ENCODE measurements around the gene GHR. TPM values are rescaled to one million over a fixed set of nuclear protein-coding genes. Genes with fewer than 3 reads are reported as not detected.

The GHR gene
- total RNA-seq, 1 experiment from 2014 or later = 0.05 TPM

- in situ Hi-C loops (cut with HindIII; ENCODE audit: low pct_unique_long_range_greater_than_20kb, low sequenced_read_pairs) (no loop called here), intact Hi-C loops (cut with micrococcal nuclease; ENCODE audit: unreplicated experiment) (no loop called here)
- no peaks in the 10 kb centered on the region for H3K36me3 ChIP-seq (ENCODE audit: control insufficient read depth, insufficient read depth, low read length)
- no peak overlapping the region for H3K4me3 ChIP-seq (ENCODE audit: low read depth in 2 of 2, low read length in 2 of 2)
- no peak for ATAC-seq
- ChIA-PET POLR2A (no interaction called here), CTCF (no interaction called here)
- no peak overlapping the region for H3K27ac ChIP-seq (ENCODE audit: low read length)
- no peak for DNase-seq (ENCODE audit: low read depth, low spot score)
- no peaks in the 10 kb centered on the region for H3K27me3 ChIP-seq (ENCODE audit: control insufficient read depth, insufficient read depth, low read length)
- H3K9me3 ChIP-seq (ENCODE audit: control insufficient read depth, insufficient read depth, low read depth, low read length) = no peaks in the 10 kb centered on the region
- TF ChIP-seq, protein P1, sequence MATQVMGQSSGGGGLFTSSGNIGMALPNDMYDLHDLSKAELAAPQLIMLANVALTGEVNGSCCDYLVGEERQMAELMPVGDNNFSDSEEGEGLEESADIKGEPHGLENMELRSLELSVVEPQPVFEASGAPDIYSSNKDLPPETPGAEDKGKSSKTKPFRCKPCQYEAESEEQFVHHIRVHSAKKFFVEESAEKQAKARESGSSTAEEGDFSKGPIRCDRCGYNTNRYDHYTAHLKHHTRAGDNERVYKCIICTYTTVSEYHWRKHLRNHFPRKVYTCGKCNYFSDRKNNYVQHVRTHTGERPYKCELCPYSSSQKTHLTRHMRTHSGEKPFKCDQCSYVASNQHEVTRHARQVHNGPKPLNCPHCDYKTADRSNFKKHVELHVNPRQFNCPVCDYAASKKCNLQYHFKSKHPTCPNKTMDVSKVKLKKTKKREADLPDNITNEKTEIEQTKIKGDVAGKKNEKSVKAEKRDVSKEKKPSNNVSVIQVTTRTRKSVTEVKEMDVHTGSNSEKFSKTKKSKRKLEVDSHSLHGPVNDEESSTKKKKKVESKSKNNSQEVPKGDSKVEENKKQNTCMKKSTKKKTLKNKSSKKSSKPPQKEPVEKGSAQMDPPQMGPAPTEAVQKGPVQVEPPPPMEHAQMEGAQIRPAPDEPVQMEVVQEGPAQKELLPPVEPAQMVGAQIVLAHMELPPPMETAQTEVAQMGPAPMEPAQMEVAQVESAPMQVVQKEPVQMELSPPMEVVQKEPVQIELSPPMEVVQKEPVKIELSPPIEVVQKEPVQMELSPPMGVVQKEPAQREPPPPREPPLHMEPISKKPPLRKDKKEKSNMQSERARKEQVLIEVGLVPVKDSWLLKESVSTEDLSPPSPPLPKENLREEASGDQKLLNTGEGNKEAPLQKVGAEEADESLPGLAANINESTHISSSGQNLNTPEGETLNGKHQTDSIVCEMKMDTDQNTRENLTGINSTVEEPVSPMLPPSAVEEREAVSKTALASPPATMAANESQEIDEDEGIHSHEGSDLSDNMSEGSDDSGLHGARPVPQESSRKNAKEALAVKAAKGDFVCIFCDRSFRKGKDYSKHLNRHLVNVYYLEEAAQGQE (IDR thresholded peaks at IDR 0.05; ENCODE audit: insufficient read depth in 1 of 2, low read depth in 2 of 2, low read length in 1 of 2) = no peak
- TF ChIP-seq TCF7L2 (IDR thresholded peaks at IDR 0.05; ENCODE audit: low read depth, low read length) = no peak
- TF ChIP-seq, protein P2, sequence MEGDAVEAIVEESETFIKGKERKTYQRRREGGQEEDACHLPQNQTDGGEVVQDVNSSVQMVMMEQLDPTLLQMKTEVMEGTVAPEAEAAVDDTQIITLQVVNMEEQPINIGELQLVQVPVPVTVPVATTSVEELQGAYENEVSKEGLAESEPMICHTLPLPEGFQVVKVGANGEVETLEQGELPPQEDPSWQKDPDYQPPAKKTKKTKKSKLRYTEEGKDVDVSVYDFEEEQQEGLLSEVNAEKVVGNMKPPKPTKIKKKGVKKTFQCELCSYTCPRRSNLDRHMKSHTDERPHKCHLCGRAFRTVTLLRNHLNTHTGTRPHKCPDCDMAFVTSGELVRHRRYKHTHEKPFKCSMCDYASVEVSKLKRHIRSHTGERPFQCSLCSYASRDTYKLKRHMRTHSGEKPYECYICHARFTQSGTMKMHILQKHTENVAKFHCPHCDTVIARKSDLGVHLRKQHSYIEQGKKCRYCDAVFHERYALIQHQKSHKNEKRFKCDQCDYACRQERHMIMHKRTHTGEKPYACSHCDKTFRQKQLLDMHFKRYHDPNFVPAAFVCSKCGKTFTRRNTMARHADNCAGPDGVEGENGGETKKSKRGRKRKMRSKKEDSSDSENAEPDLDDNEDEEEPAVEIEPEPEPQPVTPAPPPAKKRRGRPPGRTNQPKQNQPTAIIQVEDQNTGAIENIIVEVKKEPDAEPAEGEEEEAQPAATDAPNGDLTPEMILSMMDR (IDR thresholded peaks at IDR 0.05) = no peak
- TF ChIP-seq SIN3A (IDR thresholded peaks at IDR 0.05; ENCODE audit: borderline replicate concordance, insufficient read depth, low read depth, low read length) = no peak
- TF ChIP-seq POLR2AphosphoS5 (IDR thresholded peaks at IDR 0.05; ENCODE audit: low read depth, low read length) = no peak
- H3K4me1 ChIP-seq (ENCODE audit: control insufficient read depth, insufficient read depth, low read length) = no peaks in the 10 kb centered on the region
- BruUV-seq (replicated peaks) = no TSS peak
Measured at GRCh38 chr5:42495914-42496313, 72.7 kb downstream of the GHR start.

GRCh38 chr5:42496397-42497156 is 73.3 kb downstream of the GHR start:
- Histone ChIP-seq H3K27ac (ENCODE audit: low read length) (no peak overlapping the region), H3K27me3 (ENCODE audit: control insufficient read depth, insufficient read depth, low read length) (no peaks in the 10 kb centered on the region), H3K4me1 (ENCODE audit: control insufficient read depth, insufficient read depth, low read length) (no peaks in the 10 kb centered on the region), H3K4me3 (ENCODE audit: low read depth in 2 of 2, low read length in 2 of 2) (no peak overlapping the region), H3K9me3 (ENCODE audit: control insufficient read depth, insufficient read depth, low read depth, low read length) (no peaks in the 10 kb centered on the region), H3K36me3 (ENCODE audit: control insufficient read depth, insufficient read depth, low read length) (no peaks in the 10 kb centered on the region)
- no peak for ATAC-seq
- ChIA-PET POLR2A (no interaction called here), CTCF (no interaction called here)
- in situ Hi-C loops (cut with HindIII; ENCODE audit: low pct_unique_long_range_greater_than_20kb, low sequenced_read_pairs) (no loop called here), intact Hi-C loops (cut with micrococcal nuclease; ENCODE audit: unreplicated experiment) (no loop called here)
- DNase-seq (ENCODE audit: low read depth, low spot score) = no peak
- BruUV-seq (replicated peaks) = no TSS peak
- TF ChIP-seq, protein P1 (IDR thresholded peaks at IDR 0.05; ENCODE audit: insufficient read depth in 1 of 2, low read depth in 2 of 2, low read length in 1 of 2) = no peak
- TF ChIP-seq, protein P2 (IDR thresholded peaks at IDR 0.05) = no peak
- no peak for TF ChIP-seq SIN3A (IDR thresholded peaks at IDR 0.05; ENCODE audit: borderline replicate concordance, insufficient read depth, low read depth, low read length)
- TF ChIP-seq TCF7L2 (IDR thresholded peaks at IDR 0.05; ENCODE audit: low read depth, low read length) = no peak
- no peak for TF ChIP-seq POLR2AphosphoS5 (IDR thresholded peaks at IDR 0.05; ENCODE audit: low read depth, low read length)

All from Panc1 (cell line).